Peyer's patch (tissue), 4 donors: ENCODE results near the gene TRIM24.

Experiments
- POLR2A ChIP-seq, 2 donors: fragments of 450-650 bp; IDR thresholded peaks; one replicate each; pipeline ENCODE4 v1.5.1; 2017; ENCODE audit warnings: antibody characterized with exemption in 2 of 2, mild to moderate bottlenecking in 2 of 2, moderate library complexity in 2 of 2
- TF ChIP-seq, protein P1 (sequence below), 6 experiments: fragments of 450-650 bp in 4 of 6; fragments of 200-600 bp in 2 of 6; sonication (generic) in 1 of 6; IDR thresholded peaks; one replicate each; pipeline ENCODE4 v1.5.1; 2017 to 2019; ENCODE audit warnings: antibody characterized with exemption in 6 of 6, mild to moderate bottlenecking in 3 of 6, moderate library complexity in 1 of 6

DNA sequence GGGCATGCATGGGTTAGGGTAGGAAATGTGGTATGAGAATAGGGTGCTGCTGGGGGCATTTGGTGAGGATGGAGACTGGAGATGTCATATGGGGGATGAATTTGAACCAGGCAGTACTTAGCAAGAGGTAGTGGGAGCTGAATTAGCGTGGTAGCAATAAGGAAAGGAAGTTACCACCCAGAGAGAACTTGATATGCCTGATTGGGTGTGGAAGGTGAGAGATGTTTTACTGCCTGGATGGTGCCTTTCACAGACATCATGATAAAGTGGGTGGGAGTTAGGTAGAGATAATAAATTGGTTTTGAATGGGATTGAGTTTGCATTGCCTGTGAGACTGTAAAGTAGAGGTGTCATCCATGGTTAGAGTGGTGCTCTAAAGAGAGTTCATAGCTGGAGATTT is 46.7 kb downstream of the TRIM24 start:
- TF ChIP-seq, protein P1, sequence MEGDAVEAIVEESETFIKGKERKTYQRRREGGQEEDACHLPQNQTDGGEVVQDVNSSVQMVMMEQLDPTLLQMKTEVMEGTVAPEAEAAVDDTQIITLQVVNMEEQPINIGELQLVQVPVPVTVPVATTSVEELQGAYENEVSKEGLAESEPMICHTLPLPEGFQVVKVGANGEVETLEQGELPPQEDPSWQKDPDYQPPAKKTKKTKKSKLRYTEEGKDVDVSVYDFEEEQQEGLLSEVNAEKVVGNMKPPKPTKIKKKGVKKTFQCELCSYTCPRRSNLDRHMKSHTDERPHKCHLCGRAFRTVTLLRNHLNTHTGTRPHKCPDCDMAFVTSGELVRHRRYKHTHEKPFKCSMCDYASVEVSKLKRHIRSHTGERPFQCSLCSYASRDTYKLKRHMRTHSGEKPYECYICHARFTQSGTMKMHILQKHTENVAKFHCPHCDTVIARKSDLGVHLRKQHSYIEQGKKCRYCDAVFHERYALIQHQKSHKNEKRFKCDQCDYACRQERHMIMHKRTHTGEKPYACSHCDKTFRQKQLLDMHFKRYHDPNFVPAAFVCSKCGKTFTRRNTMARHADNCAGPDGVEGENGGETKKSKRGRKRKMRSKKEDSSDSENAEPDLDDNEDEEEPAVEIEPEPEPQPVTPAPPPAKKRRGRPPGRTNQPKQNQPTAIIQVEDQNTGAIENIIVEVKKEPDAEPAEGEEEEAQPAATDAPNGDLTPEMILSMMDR (IDR thresholded peaks at IDR 0.05): no peak
- TF ChIP-seq POLR2A (IDR thresholded peaks at IDR 0.05): no peak
